Activated T-helper 1 cell treated with Interleukin-2 at 50 U/mL for 16 hours (primary cell): ENCODE results near the gene UGT2B28.
"Not testable (repeated sequence)": the region's sequence is repeated elsewhere in the genome, so short reads cannot be mapped to it uniquely, and the experiment has no call there.

Experiments used
- DNase-seq: peaks from one replicate; pipeline ENCODE4 v3.0.0-alpha.2; 2020; ENCODE audit warnings: low read depth

Gene UGT2B28

DNA sequence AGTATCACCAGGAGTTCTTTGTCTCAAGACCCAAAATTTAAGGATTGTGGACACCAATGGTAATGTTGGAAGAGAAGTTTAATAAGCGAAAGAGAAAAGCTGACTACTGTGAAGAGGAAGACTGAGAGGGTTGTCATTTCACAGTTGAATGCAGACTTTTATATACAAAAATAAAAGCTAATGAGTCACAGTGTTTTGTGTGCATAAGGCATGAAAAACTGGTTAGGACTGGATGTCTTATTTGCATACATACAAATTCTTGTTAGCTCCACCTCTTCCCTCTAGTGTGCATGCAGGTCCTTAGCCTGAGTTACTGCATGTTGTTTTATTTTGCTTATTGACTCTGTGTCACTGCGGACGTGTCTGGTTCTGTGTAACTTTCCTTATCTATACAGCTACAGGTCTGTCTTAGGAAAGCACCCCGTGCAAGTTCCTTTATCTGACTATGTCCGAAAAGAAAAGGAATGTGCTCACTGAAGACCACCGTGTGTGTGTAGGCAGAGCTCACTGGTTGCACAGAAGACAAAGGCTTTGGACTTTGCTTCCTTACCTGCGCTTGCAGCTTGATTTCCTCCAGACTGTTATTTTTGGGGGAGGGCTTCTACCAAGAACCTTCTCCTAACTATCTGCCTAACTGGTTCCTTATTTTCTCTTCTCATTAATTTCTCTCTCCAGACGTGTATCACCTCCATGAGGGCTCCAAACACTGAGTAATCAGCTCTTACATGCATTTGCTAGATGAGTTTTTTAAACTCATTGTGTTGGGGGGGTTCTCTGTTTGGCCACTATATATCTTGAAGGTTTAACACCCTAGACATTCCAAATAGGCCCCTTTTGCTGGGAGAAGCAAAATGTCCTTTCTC, 63.5 kb downstream of the UGT2B28 start:
- DNase-seq = not testable (repeated sequence)
